Measurements from ENCODE around the gene CCDC85A.

DNA sequence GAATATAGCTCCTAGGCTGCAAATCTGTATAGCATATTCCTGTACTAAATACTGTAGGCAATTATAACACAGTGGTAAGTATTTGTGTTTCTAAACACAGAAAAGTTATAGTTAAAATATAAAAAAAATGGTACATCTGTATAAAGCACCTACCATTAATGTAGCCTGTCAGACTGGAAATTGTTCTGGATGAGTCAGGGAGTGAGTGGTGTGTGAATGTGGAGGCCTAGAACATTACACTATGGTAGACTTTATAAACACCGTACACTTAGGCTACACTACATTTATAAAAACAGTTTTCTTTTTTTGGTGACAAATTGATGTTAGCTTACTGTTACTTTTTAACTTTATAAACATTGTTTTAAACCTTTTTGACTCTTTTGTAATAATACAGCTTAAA, 226.3 kb downstream of the CCDC85A start:
- no peak for TF ChIP-seq CTCF (IDR thresholded peaks at IDR 0.05)
- no peak for TF ChIP-seq POLR2A (IDR thresholded peaks at IDR 0.05)

Measured in esophagus squamous epithelium (tissue), 4 donors.